Stimulated activated CD4-positive, alpha-beta T cell treated with anti-CD3 and anti-CD28 coated beads, Interleukin-1b, Interleukin-23, amount 100 ng/mL, for 4 hours (primary cell): ENCODE measurements around the gene PARVB.

Experiments
- DNase-seq, 2 donors: peaks; one replicate each; pipeline ENCODE4 v3.0.0-alpha.2; 2020; ENCODE audit warnings: low read depth in 2 of 2

The PARVB gene

DNA sequence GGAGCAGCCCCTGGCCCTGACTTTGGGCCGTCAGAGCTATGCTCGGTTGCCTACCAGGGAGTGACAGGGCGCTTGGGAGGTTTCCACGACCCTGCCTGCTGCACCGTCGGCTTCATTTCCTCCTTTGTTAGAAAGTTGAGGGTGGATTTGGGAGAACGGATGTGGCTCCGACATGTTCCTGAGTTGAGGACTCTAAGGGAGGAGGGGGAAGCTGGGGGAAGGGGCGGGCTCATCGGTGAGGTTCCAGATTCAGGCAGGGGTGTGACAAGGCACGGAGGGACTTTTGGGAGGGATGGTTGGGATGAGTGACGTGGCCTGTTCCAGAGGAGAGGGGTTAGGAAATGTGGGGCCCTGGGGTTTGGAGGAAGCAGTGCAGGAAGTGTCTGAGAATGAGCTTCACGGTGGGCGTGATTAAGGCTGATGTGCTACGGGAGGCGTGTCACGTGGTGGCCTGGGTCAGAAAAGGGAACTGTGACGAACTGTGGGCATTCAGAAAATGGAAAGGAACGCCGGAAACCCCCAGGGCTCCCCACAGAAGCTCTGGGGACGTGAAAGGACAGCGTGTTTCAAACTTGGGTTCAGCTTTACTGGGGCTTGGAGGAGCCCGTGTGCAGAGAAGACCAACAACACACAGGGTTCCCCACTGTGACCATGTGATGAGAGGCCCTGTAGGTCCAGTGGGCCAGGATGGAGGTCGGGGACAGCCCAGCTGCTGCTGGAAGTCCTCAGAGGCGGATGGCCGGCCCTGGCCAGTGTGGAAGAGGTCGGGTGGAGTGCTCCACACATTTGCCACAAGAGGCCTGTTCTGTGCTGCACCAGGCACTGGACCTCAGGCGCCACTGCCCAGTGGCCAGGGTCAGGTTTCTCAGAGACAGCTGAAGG, 2.8 kb downstream of the PARVB start:
- DNase-seq, result peak; percentile 25 to 34

DNA sequence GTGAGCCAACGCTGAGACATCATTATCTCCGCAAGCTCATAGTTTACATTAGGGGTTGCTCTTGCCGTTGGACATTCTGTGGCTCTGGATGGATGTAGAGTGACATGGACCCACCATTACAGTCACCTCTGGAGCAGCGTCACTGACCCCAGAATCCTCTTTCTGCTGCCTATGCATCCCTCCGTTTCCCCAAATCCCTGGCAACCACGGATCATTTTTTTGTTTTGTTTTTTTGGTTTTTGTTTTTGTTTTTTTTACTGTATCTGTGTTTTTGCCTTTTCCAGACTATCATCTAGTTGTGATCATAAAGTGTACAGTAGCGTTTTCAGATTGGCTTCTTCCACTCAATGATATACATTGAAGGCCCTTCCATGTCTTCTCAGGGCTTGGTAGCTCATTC, 4.0 kb downstream of the PARVB start:
- no peak for DNase-seq

- no peak for DNase-seq
Observed at GRCh38 chr22:44029069-44029468, 5.0 kb downstream of the PARVB start.

- no peak for DNase-seq
Observed at GRCh38 chr22:44030051-44030701, 6.1 kb downstream of the PARVB start.

- no peak for DNase-seq
Observed at GRCh38 chr22:44030702-44031082, 6.6 kb downstream of the PARVB start.

GRCh38 chr22:44031158-44031952, 7.3 kb downstream of the PARVB start:
- no peak for DNase-seq

GRCh38 chr22:44032126-44032730, 8.1 kb downstream of the PARVB start:
- no peak for DNase-seq

DNA sequence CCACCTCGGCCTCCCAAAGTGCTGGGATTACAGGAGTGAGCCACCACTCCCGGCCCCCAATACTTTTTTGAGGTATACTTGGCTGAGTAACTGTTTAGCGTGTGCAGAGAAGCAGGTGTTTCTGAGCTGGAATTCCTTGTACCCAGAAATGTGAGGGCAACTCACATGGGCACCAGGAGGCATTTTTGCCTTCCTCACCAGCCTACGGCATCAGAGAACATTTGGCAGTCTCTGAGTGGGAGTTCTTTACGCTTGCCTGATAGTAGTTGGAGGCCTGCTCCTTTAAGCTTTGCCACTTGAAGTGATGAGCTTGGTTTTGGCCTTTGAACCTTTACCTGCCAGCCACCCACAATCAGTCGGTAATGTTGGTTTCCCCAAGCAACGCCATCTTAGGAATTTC, 9.2 kb downstream of the PARVB start:
- no peak for DNase-seq

GRCh38 chr22:44033694-44034093, 9.6 kb downstream of the PARVB start:
- DNase-seq, result no peak

DNA sequence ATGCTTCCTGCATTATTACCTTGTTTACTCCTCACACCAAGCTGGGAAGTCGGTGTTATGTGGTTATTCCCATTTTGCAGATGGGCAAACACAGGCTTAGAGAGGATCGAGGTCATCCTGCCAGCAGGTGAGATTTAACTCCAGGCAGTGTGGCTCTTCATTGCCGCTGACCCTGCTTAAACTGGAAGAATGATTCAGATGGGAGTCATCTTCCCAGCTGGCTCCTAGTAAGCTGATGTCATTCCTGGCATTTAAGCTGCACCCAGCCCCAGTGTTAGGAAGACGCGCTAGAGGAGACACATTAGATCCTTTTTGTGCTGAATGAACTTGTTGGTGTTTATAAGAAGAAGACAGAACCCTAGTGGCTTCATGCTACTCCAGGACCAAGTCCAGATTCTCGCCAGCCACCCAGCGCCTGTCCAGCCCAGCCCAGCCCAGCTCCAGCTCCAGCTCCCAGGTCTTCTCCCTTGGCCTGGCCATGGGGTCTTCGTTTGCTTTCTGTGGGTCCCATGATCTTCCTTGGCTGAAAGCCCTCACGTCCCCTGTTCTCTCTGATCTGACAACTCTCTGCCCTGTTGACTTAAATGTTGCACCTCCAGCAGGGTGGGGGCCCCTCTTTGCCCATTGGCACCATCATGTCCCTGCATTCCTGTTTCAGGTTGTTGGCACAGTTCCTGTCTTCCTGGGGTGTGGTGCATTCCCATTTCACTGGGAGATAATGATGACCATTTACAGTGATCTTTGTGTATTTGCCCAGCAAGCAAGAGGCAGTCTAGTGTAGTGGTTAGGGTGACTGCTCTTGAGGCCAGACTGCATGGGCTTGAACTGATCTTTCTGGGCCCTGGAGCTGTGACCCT, 13.6 kb downstream of the PARVB start:
- DNase-seq, result no peak

DNA sequence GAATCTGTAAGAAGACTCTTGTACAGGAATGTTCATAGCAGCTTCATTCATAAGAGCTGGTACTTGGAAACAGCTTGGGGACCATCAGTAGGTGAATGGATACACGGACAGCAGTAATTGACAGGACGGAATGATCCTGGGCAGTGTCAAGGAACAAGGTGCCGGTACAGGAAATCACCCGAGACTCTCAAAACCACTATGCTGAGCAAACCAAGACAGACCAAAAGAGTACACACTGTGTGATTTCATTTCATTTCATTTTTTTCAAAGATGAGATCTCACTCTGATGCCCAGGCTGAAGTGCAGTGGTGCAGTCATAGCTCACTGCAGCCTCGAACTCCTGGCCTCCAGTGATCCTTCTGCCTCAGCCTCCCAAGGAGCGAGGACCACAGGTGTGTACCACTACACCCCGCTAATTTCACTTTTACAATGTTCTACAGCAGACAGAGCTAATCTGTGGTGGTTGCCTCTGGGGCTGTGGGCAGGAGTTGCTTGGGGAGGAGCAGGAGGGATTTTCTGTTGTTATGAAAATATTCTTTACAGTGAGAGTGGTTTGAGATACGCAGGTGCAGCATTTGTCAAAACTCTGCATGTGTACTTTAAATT, 15.6 kb downstream of the PARVB start:
- DNase-seq, result no peak

GRCh38 chr22:44042249-44043218, 18.4 kb downstream of the PARVB start:
- DNase-seq, result no peak

DNA sequence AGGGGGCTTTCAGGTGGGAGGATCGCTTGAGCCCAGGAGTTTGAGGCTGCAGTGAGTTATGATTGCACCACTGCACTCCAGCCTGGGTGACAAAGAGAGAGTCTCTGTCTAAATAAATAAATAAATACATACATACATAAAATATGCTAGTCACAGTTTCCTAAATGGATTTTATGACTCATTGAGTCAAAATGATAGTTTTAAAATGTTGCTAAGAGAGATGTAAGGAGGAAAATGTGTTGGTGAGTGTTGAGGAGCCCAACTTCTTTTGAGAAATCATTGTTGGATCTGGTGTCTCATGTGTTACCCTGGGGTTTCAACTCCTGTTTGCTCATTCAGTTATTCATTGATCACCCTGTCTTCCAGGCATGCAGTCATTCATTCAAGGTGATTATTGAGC, 21.0 kb downstream of the PARVB start:
- no peak for DNase-seq

DNA sequence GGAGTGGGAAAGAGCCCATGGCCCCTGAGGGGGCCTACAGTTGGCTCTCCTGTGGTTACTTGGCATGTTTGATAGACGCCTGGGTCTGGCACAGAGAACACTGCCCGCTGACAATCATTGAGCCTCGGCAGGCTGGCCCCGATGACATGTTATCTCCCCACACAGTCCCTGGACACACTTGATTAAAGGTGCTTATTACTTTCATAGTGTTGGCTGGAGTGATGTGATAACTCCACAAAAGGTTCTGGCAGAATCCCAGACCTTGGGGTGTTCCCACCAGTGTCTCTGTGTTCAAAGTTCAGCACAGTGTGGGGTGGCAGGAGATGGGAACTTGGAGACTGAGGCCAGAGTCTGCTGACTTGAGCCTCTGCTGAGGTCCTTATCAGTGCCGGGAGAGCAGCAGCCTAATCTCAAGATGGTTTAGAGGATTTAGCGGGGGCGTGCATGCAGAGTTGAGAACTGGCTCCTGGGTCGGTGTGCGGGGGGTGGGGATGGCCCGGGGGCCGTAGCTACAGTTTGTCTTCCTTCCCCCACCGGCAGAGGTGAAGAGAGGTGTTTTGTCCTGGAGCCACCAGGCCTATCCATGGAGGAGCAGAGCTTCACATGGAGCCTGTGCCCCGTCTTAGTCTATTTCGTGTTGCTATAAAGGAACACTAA, 22.5 kb downstream of the PARVB start:
- DNase-seq, result no peak

GRCh38 chr22:44047891-44048301, 23.8 kb downstream of the PARVB start:
- no peak for DNase-seq

DNA sequence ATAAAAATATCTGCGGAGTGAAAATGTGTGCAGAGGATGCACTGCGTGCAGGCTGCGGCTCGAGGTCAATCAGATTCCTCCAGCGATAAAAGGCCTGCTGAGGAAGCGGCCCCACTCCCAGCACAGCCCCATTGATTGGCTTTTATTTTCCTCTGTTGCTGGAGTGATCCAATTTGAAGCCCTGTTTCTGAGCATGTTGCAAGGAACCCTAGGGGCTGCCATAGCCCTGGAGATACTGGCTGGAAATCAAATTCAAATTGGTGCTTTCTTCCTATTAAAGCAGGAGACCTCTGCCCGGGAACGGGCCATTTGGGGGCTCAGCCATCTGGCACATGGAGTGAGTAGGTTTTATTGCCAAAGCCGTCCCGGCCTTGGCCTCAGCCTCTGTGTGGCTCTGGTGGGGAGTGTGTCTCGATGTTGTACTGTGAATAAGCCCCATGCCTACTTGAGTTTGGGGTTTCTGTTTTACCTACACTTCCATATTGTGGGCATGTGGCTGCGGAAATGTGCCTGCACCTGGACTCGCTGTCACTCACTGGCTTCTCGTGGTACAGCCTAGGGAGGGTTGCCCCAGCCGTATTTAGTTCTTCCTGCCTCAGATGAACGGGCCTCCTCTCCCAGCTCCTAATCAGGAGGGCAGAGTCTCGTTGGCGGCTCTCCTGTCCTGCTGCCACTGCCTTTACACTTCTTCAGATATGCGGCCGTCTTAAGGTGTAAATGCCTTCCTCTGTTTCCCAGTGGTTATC, 25.6 kb downstream of the PARVB start:
- DNase-seq, result no peak

DNA sequence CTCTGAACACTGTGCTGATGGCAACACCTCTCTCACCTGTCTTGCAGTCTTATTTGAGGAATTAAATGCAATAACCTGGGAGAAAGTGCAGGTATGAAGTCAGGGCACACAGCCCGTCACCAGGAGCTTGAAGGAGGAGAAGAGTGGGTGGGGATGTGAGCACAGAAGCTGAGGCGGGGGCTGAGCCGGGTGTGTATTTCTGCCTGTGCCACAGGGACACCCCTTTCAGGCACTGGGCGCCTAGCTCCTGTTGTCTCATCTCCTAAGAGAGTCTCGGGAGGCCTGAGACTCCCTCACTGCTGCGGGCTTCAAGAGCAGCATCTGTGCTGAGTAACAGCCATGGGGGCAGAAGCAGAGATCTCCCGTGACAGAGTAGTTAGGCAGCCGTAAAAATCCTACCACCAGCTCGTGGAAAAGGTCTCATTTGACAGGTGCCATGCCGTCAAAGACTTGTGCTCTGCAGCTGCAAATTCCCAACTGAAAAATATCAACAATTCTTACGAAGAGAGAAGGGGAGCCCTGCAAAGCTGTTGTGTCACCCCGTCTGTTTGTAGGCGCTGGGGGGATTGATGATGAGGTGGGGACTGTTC, 26.8 kb downstream of the PARVB start:
- DNase-seq, result no peak

GRCh38 chr22:44051358-44051757, 27.3 kb downstream of the PARVB start:
- DNase-seq, result no peak
